Activated CD4-positive, alpha-beta T cell treated with anti-CD3 and anti-CD28 coated beads, Interleukin-2, amount 10 ng/mL, durations not matched to agents 24 days and 14 days (primary cell): ENCODE data around the gene ATPAF1. TPM values are rescaled to one million over a fixed set of nuclear protein-coding genes. Genes with fewer than 3 reads are reported as not detected.

Experiments used
- DNase-seq: peaks from one replicate; pipeline ENCODE4 v3.0.0; 2022
- H3K27ac Mint-ChIP-seq: one replicate; pipeline ENCODE4 v1.8.0; 2022; ENCODE audit warnings: mild to moderate bottlenecking, mixed read lengths
- H3K27me3 Mint-ChIP-seq: one replicate; pipeline ENCODE4 v1.8.0; 2022; ENCODE audit warnings: mixed read lengths
- H3K36me3 Mint-ChIP-seq: one replicate; pipeline ENCODE4 v1.8.0; 2022; ENCODE audit warnings: low read depth, mild to moderate bottlenecking, mixed read lengths
- H3K4me1 Mint-ChIP-seq: one replicate; pipeline ENCODE4 v1.8.0; 2021; ENCODE audit warnings: mixed read lengths
- H3K4me3 Mint-ChIP-seq: one replicate; pipeline ENCODE4 v1.8.0; 2022; ENCODE audit warnings: mild to moderate bottlenecking, moderate library complexity, mixed read lengths
- H3K9me3 Mint-ChIP-seq: one replicate; pipeline ENCODE4 v1.8.0; 2021; ENCODE audit warnings: mixed read lengths
- intact Hi-C: fragments of 100-400 bp; cut with micrococcal nuclease; formaldehyde crosslinking; loops from one replicate; pipeline ENCODE4 v1.15.1; 2023
- total RNA-seq: library from RNA; stranded (reverse); gene quantifications from 2 replicates; pipeline ENCODE4 v1.2.3, GENCODE V29; 2022

Gene ATPAF1
- total RNA-seq, 1 donor from 2014 or later: 43.1 TPM

- Mint-ChIP-seq H3K27me3 (no peaks in the 10 kb centered on the region), H3K4me1 (peaks cover 8% of the 10 kb centered on the region), H3K36me3 (peaks cover 66% of the 10 kb centered on the region), H3K27ac (no peak overlapping the region), H3K4me3 (no peak overlapping the region), H3K9me3 (no peaks in the 10 kb centered on the region)
- no peak for DNase-seq
- intact Hi-C loops: no loop called here
These were observed 21.7 kb upstream of the ATPAF1 start for GRCh38 chr1:46689897-46690296.

- Mint-ChIP-seq H3K27ac (peak overlapping the region; percentile 20), H3K9me3 (no peaks in the 10 kb centered on the region)
These were observed 21.2 kb upstream of the ATPAF1 start for GRCh38 chr1:46689356-46689755.

GRCh38 chr1:46687921-46688509 lies 19.9 kb upstream of the ATPAF1 start:
- no peak for DNase-seq
- H3K4me3 Mint-ChIP-seq: no peak overlapping the region
- no peaks in the 10 kb centered on the region for H3K9me3 Mint-ChIP-seq
- H3K36me3 Mint-ChIP-seq: peaks cover 68% of the 10 kb centered on the region
- peaks cover 8% of the 10 kb centered on the region for H3K4me1 Mint-ChIP-seq
- no peaks in the 10 kb centered on the region for H3K27me3 Mint-ChIP-seq
- intact Hi-C loops: no loop called here
- H3K27ac Mint-ChIP-seq: no peak overlapping the region

More at GRCh38 chr1:46689356-46689755, 21.2 kb upstream of the ATPAF1 start:
- DNase-seq: no peak
- Mint-ChIP-seq H3K27me3 (no peaks in the 10 kb centered on the region), H3K4me3 (no peak overlapping the region), H3K4me1 (peaks cover 8% of the 10 kb centered on the region), H3K36me3 (peaks cover 66% of the 10 kb centered on the region)
- intact Hi-C loops: no loop called here

- peaks cover 70% of the 10 kb centered on the region for H3K36me3 Mint-ChIP-seq
- DNase-seq: no peak
- no peaks in the 10 kb centered on the region for H3K9me3 Mint-ChIP-seq
- no peaks in the 10 kb centered on the region for H3K27me3 Mint-ChIP-seq
- intact Hi-C loops: no loop called here
- no peak overlapping the region for H3K4me3 Mint-ChIP-seq
- peaks cover 8% of the 10 kb centered on the region for H3K4me1 Mint-ChIP-seq
- H3K27ac Mint-ChIP-seq: no peak overlapping the region
These were observed 19.0 kb upstream of the ATPAF1 start for GRCh38 chr1:46687093-46687659.

GRCh38 chr1:46686255-46686654 lies 18.1 kb upstream of the ATPAF1 start:
- H3K27me3 Mint-ChIP-seq: no peaks in the 10 kb centered on the region
- peaks cover 71% of the 10 kb centered on the region for H3K36me3 Mint-ChIP-seq
- intact Hi-C loops: no loop called here
- H3K9me3 Mint-ChIP-seq: no peaks in the 10 kb centered on the region
- no peak overlapping the region for H3K27ac Mint-ChIP-seq
- no peak for DNase-seq
- H3K4me3 Mint-ChIP-seq: no peak overlapping the region
- H3K4me1 Mint-ChIP-seq: peaks cover 8% of the 10 kb centered on the region

GRCh38 chr1:46684670-46685069 lies 16.5 kb upstream of the ATPAF1 start:
- no peaks in the 10 kb centered on the region for H3K27me3 Mint-ChIP-seq
- no peak overlapping the region for H3K27ac Mint-ChIP-seq
- peaks cover 72% of the 10 kb centered on the region for H3K36me3 Mint-ChIP-seq
- DNase-seq: no peak
- peaks cover 4% of the 10 kb centered on the region for H3K9me3 Mint-ChIP-seq
- intact Hi-C loops: no loop called here
- no peak overlapping the region for H3K4me3 Mint-ChIP-seq
- peaks cover 8% of the 10 kb centered on the region for H3K4me1 Mint-ChIP-seq

GRCh38 chr1:46682064-46682463 lies 13.9 kb upstream of the ATPAF1 start:
- no peak overlapping the region for H3K27ac Mint-ChIP-seq
- intact Hi-C loops: no loop called here
- H3K36me3 Mint-ChIP-seq: peaks cover 69% of the 10 kb centered on the region
- H3K4me1 Mint-ChIP-seq: peaks cover 6% of the 10 kb centered on the region
- no peak overlapping the region for H3K4me3 Mint-ChIP-seq
- DNase-seq: no peak
- H3K27me3 Mint-ChIP-seq: no peaks in the 10 kb centered on the region
- peaks cover 4% of the 10 kb centered on the region for H3K9me3 Mint-ChIP-seq

- Mint-ChIP-seq H3K36me3 (peaks cover 66% of the 10 kb centered on the region), H3K4me1 (peaks cover 11% of the 10 kb centered on the region), H3K27me3 (no peaks in the 10 kb centered on the region), H3K4me3 (no peak overlapping the region), H3K9me3 (peaks cover 4% of the 10 kb centered on the region), H3K27ac (no peak overlapping the region)
- intact Hi-C loops: no loop called here
- no peak for DNase-seq
These were observed 13.3 kb upstream of the ATPAF1 start for GRCh38 chr1:46681333-46682034.

GRCh38 chr1:46679789-46680573 lies 11.8 kb upstream of the ATPAF1 start:
- Mint-ChIP-seq H3K27ac (no peak overlapping the region), H3K27me3 (no peaks in the 10 kb centered on the region), H3K9me3 (peaks cover 4% of the 10 kb centered on the region), H3K4me1 (peaks cover 25% of the 10 kb centered on the region), H3K4me3 (no peak overlapping the region), H3K36me3 (peaks cover 60% of the 10 kb centered on the region)
- intact Hi-C loops: no loop called here
- peak; percentile 21 for DNase-seq

- intact Hi-C loops: no loop called here
- H3K4me1 Mint-ChIP-seq: peaks cover 36% of the 10 kb centered on the region
- peaks cover 52% of the 10 kb centered on the region for H3K36me3 Mint-ChIP-seq
These were observed 9.2 kb upstream of the ATPAF1 start for GRCh38 chr1:46677339-46677738.

GRCh38 chr1:46676531-46676930 lies 8.4 kb upstream of the ATPAF1 start:
- peak overlapping the region; percentile 74 for H3K4me3 Mint-ChIP-seq
- H3K27ac Mint-ChIP-seq: peak overlapping the region; percentile 91
- peaks cover 46% of the 10 kb centered on the region for H3K36me3 Mint-ChIP-seq

More at GRCh38 chr1:46677339-46677738, 9.2 kb upstream of the ATPAF1 start:
- no peak overlapping the region for H3K4me3 Mint-ChIP-seq
- DNase-seq: no peak
- H3K27ac Mint-ChIP-seq: peak overlapping the region; percentile 91
- H3K27me3 Mint-ChIP-seq: no peaks in the 10 kb centered on the region
- peaks cover 4% of the 10 kb centered on the region for H3K9me3 Mint-ChIP-seq

GRCh38 chr1:46675549-46676314 lies 7.6 kb upstream of the ATPAF1 start:
- peak; percentile 73 for DNase-seq
- intact Hi-C loops: no loop called here

More at GRCh38 chr1:46676531-46676930, 8.4 kb upstream of the ATPAF1 start:
- Mint-ChIP-seq H3K27me3 (no peaks in the 10 kb centered on the region), H3K4me1 (peaks cover 36% of the 10 kb centered on the region), H3K9me3 (peaks cover 4% of the 10 kb centered on the region)
- no peak for DNase-seq
- intact Hi-C loops: no loop called here

GRCh38 chr1:46673749-46674182 lies 5.6 kb upstream of the ATPAF1 start:
- Mint-ChIP-seq H3K9me3 (no peaks in the 10 kb centered on the region), H3K36me3 (peaks cover 28% of the 10 kb centered on the region), H3K27ac (no peak overlapping the region), H3K4me3 (no peak overlapping the region), H3K27me3 (no peaks in the 10 kb centered on the region), H3K4me1 (peaks cover 36% of the 10 kb centered on the region)
- DNase-seq: peak; percentile 64
- intact Hi-C loops: no loop called here

More at GRCh38 chr1:46675549-46676314, 7.6 kb upstream of the ATPAF1 start:
- H3K27ac Mint-ChIP-seq: peak overlapping the region; percentile 91
- H3K36me3 Mint-ChIP-seq: peaks cover 43% of the 10 kb centered on the region
- peak overlapping the region; percentile 74 for H3K4me3 Mint-ChIP-seq
- peaks cover 4% of the 10 kb centered on the region for H3K9me3 Mint-ChIP-seq
- no peaks in the 10 kb centered on the region for H3K27me3 Mint-ChIP-seq
- peaks cover 36% of the 10 kb centered on the region for H3K4me1 Mint-ChIP-seq
